NCI-H2171 (cell line): ENCODE results near the gene NAT16.
"Not testable (repeated sequence)": the region's sequence is repeated elsewhere in the genome, so short reads cannot be mapped to it uniquely, and the experiment has no call there.

ENCODE experiments used
- DNase-seq: peaks from one replicate; lab custom pipeline; 2025; lab: John Stamatoyannopoulos, UW

Gene NAT16

GRCh38 chr7:101156866-101157589, 23.1 kb downstream of the NAT16 start:
- DNase-seq: no peak

DNA sequence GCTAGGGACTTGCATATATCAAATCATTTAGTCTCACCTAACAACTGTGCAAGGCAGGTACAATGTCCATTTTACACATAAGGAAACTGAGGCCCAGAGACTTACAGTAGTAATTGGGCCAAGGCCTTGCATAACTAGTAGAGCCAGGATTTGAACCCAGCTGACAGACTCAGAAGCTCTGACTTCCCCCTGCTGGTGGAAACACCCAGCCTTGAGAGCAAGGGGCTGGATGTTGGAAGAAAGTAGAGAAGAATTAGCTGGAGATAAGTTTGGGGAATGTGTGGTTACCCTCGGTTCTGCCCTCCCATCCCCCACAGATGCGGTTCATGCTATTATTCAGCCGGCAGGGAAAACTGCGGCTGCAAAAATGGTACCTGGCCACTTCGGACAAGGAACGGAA, 23.8 kb downstream of the NAT16 start:
- no peak for DNase-seq

DNA sequence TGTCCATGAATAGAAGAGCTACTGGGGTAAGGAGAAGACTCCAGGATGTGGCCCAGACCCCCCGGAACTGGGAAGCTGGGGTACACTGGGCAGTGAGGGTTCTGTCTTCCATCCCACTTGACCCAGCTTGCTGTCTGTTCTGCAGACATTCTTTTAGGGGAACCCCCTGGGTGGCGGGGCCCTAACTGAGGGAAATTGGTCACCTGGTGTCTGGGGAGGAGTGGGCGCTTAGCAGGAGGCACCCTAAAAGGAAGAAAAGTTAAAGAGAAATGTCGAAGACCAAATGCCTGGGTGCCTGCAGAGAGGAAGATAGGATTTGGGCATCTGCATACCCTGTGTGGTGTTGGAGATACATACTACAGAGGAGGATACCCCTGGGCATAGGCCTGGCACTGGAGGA, 24.8 kb downstream of the NAT16 start:
- no peak for DNase-seq

DNA sequence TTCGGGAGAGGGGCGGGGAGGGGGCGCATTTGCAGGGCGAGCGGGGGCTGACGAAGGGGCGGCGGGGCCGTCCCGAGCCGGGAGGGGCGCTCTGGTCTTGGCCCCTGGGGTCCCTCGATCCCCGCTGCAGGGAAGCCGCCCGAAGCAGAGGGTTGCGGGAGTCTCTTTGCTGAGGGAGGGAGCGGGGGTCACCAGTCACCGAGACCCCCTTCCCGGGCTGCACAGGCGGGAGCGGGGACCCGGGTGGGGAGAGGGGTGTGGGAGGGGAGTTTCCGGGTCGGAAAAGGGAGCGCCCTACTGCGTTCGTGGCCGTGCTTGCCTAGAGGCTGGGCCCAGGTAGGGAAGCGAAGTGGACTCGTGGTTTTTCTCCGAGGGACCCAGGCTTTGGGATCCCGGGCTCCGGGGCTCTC, 25.4 kb downstream of the NAT16 start:
- no peak for DNase-seq

GRCh38 chr7:101153969-101154692, 26.0 kb downstream of the NAT16 start, which contains the start of gene AP1S1:
AP1S1 (plus strand) TSS chr7:101154476; CDS start chr7:101154515, 39 bp downstream.
- peak; percentile 98 for DNase-seq

- no peak for DNase-seq
Measured at GRCh38 chr7:101151908-101152651, 28.0 kb downstream of the NAT16 start.

GRCh38 chr7:101140746-101141382, 39.2 kb downstream of the NAT16 start:
- DNase-seq: no peak

DNA sequence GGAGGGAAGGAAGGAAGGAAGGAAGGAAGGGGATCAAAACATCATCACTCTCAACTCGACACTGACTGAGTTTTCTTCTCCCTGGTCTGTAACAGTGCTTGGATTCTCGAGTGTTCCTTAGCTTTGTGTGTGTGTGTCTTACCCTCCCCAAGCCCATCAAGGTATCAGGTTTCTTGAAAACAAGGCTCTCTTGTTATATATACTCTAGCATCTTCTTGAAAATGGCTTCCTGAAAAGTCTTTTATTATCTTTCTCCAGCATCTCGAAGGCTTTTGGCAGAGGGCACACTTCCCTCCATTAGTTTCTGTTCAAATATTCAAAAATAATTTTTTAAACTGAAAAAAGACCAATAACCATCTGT, 39.8 kb downstream of the NAT16 start:
- DNase-seq: peak; percentile 3

GRCh38 chr7:101138213-101138870, 41.8 kb downstream of the NAT16 start:
- peak; percentile 14 for DNase-seq

GRCh38 chr7:101137651-101138212, 42.4 kb downstream of the NAT16 start:
- DNase-seq: no peak

- no peak for DNase-seq
Measured at GRCh38 chr7:101134399-101134980, 45.6 kb downstream of the NAT16 start.

- no peak for DNase-seq
Measured at GRCh38 chr7:101133621-101134398, 46.3 kb downstream of the NAT16 start.

- DNase-seq: not testable (repeated sequence)
Measured at GRCh38 chr7:101132626-101133600, 47.2 kb downstream of the NAT16 start.

DNA sequence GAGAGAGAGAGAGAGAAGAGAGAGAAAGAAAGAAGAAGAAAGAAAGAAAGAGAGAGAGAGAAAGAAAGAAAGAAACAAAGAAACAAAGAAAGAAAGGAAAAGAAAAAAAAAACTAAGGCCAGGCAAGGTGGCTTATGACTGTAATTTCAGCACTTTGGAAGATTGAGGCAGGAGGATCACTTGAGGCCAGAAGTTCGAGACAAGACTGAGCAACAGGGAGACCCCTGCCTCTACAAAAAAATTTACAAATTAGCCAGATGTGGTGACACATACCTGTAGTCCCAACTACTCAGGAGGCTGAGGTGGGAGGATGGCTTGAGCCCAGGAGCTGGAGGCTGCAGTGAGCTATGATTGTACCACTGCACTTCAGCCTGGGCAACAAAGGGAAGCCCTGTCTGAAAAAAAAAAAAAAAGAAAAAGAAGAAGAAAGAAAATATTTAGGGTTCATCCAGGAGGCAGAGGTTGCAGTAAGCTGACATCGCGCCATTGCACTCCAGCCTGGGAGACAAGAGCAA, 50.4 kb downstream of the NAT16 start:
- DNase-seq: no peak

DNA sequence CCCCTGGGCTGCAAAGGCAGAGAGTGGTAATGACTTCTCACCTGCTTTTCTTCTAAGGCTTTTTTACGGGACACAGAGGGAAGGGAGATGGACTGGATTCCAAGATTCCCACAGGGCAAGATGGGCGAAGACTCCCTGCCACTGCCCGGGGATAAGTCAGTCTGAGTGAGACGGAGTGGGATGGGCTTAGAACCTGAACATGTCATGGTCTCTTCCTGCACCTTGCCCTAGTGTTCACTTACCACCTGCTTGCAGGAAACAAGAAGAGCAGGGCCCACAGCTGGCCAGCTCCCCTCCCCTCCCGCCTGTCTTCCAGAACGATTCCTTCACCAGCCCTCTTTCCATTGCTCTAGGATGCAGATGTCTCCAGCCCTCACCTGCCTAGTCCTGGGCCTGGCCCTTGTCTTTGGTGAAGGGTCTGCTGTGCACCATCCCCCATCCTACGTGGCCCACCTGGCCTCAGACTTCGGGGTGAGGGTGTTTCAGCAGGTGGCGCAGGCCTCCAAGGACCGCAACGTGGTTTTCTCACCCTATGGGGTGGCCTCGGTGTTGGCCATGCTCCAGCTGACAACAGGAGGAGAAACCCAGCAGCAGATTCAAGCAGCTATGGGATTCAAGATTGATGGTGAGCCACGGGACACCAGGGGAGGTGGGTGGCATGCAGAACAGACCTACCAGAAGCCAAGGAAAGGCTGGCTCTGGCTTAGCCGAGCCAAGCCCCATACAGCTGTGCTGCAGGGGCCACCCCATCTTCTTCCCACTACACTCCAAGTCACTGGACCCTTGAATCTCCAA, 51.9 kb downstream of the NAT16 start:
- no peak for DNase-seq

DNA sequence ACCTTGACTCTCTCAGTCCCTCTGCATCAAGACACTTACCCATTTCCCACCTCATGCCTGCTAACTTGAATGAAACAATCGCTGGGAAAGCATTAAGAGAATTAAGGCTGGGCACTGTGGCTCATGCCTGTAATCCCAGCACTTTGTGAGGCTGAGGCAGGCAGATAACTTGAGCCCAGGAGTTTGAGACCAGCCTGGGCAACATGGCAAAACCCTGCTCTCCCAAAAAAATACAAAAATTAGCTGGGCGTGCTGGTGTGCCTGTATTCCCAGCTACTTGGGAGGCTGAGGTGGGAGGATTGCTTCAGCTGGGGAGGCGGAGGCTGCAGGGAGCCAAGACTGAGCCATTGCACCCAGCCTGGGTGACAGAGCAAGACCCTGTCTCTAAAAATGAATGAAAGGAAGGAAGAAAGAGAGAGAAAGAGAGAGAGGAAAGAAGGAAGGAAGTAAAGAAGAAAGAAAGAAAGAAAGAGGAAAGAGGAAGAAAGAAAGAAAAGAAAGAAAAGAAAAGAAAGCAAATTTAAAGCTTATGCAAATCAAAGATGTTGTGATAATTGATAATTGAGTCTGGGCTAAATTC, 52.5 kb downstream of the NAT16 start:
- DNase-seq: no peak

DNA sequence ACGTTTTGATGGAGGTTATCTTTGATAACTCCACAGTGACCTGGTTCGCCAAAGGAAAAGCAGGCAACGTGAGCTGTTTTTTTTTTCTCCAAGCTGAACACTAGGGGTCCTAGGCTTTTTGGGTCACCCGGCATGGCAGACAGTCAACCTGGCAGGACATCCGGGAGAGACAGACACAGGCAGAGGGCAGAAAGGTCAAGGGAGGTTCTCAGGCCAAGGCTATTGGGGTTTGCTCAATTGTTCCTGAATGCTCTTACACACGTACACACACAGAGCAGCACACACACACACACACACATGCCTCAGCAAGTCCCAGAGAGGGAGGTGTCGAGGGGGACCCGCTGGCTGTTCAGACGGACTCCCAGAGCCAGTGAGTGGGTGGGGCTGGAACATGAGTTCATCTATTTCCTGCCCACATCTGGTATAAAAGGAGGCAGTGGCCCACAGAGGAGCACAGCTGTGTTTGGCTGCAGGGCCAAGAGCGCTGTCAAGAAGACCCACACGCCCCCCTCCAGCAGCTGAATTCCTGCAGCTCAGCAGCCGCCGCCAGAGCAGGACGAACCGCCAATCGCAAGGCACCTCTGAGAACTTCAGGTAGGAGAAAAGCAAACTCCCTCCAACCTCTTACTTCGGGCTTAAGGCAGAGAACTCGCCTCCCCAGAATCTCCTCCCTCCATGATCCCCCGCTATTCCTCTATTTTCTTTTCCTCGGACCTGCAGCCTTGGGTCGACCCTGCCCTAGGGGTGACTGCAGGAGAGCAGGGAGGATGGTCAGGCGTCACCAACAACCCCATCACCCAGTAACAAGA, 53.2 kb downstream of the NAT16 start, which contains the start of gene SERPINE1:
Gene SERPINE1 (plus strand): TSS at position 454 of the 809 bp plus-strand sequence. CDS start 1,290 bp downstream, outside the sequence.
- DNase-seq: no peak
